Natural killer cell (primary cell): Measurements from ENCODE around the gene ISG20. TPM values are rescaled to one million over a fixed set of nuclear protein-coding genes. Genes with fewer than 3 reads are reported as not detected.
"Not testable (repeated sequence)": the region's sequence is repeated elsewhere in the genome, so short reads cannot be mapped to it uniquely, and the experiment has no call there.

Experiments
- ATAC-seq, 3 donors: fragments of 150-1000 bp in 2 of 3; fragments of 200-7000 bp in 1 of 3; cut with Tn5 transposase; 1 replicate in 1 of 3; 2 replicates in 2 of 3; pipeline ENCODE4 v1.10.0; 2021; ENCODE audit warnings: mild to moderate bottlenecking in 2 of 3, moderate library complexity in 2 of 3
- DNase-seq, 2 donors: peaks; one replicate each; pipeline versions ENCODE4 v3.0.0 to v3.0.0-alpha.2; 2013 to 2021; ENCODE audit warnings: mixed read lengths in 1 of 2
- H3K27ac ChIP-seq: one replicate; pipeline ENCODE4 v1.5.1; 2013; ENCODE audit warnings: mild to moderate bottlenecking, low read length
- H3K27me3 ChIP-seq: one replicate; pipeline ENCODE4 v1.6.1; 2013; ENCODE audit warnings: low read length; ENCODE audit not compliant: control insufficient read depth, insufficient read depth
- H3K36me3 ChIP-seq: one replicate; pipeline ENCODE4 v1.6.1; 2013; ENCODE audit warnings: low read length; ENCODE audit not compliant: control insufficient read depth, insufficient read depth
- H3K4me1 ChIP-seq: one replicate; pipeline ENCODE4 v1.6.1; 2013; ENCODE audit warnings: low read length; ENCODE audit not compliant: control insufficient read depth, insufficient read depth
- H3K4me3 ChIP-seq: one replicate; pipeline ENCODE4 v1.5.1; 2013; ENCODE audit warnings: low read length
- H3K9me3 ChIP-seq: one replicate; pipeline ENCODE4 v1.6.1; 2013; ENCODE audit warnings: low read length; ENCODE audit not compliant: control insufficient read depth, insufficient read depth
- H3K27ac Mint-ChIP-seq, 2 donors: one replicate each; pipeline ENCODE4 v1.8.0; 2022; ENCODE audit warnings: mild to moderate bottlenecking in 2 of 2, mixed read lengths in 2 of 2, moderate library complexity in 1 of 2
- H3K27me3 Mint-ChIP-seq, 2 donors: one replicate each; pipeline ENCODE4 v1.8.0; 2022; ENCODE audit warnings: low read depth in 2 of 2, mixed read lengths in 2 of 2
- H3K36me3 Mint-ChIP-seq: one replicate; pipeline ENCODE4 v1.8.0; 2022; ENCODE audit warnings: mixed read lengths
- H3K4me1 Mint-ChIP-seq, 2 donors: one replicate each; pipeline ENCODE4 v1.8.0; 2022; ENCODE audit warnings: mixed read lengths in 2 of 2
- H3K4me3 Mint-ChIP-seq: one replicate; pipeline ENCODE4 v1.8.0; 2022; ENCODE audit warnings: mild to moderate bottlenecking, moderate library complexity, mixed read lengths
- H3K9me3 Mint-ChIP-seq, 2 donors: one replicate each; pipeline ENCODE4 v1.8.0; 2022; ENCODE audit warnings: mixed read lengths in 2 of 2
- CTCF ChIP-seq: fragments of 200-600 bp; IDR thresholded peaks from one replicate; pipeline ENCODE4 v1.8.0; 2022; ENCODE audit warnings: antibody characterized with exemption
- WGBS: methylation state at CpG from one replicate; pipeline ENCODE4 v1.1.7; 2013; ENCODE audit warnings: missing lambda C conversion rate; ENCODE audit not compliant: insufficient coverage; 5-methylcytosine and 5-hydroxymethylcytosine counted together
- intact Hi-C: fragments of 100-400 bp; cut with micrococcal nuclease; formaldehyde crosslinking; loops from one replicate; pipeline ENCODE4 v1.14.2; 2022
- total RNA-seq, 4 donors: library from RNA; stranded (reverse); fragments of 120-200 nt in 1 of 4; gene quantifications; one replicate each; pipeline versions ENCODE4 v1.2.3 to v1.2.4, GENCODE V29; 2013 to 2022

ISG20 gene
- total RNA-seq, 3 donors from 2014 or later (not counting 1 experiment from before 2014, with no cell fraction given) = 80.6 to 137 (median 116) TPM

- H3K36me3 ChIP-seq = peaks cover 32% of the 10 kb centered on the region
- H3K27ac Mint-ChIP-seq = peak overlapping the region; percentile 90 to 97
- peak overlapping the region; percentile 77 for H3K27ac ChIP-seq
- WGBS = 95% methylated on average over 7 of the region's 7 CpGs
- H3K4me3 ChIP-seq = no peak overlapping the region
- H3K27me3 Mint-ChIP-seq = no peaks in the 10 kb centered on the region
- no peaks in the 10 kb centered on the region for H3K9me3 ChIP-seq
- H3K4me1 ChIP-seq = peaks cover 61% of the 10 kb centered on the region
- no peak for TF ChIP-seq CTCF
- H3K4me1 Mint-ChIP-seq = peaks cover 29 to 47% of the 10 kb centered on the region in 2 donors
- no peak overlapping the region for H3K4me3 Mint-ChIP-seq
- intact Hi-C loops = no loop called here
- no peaks in the 10 kb centered on the region for H3K9me3 Mint-ChIP-seq
- ATAC-seq (no peak), DNase-seq (no peak)
- peaks cover 7% of the 10 kb centered on the region for H3K36me3 Mint-ChIP-seq
- no peaks in the 10 kb centered on the region for H3K27me3 ChIP-seq
Observed at GRCh38 chr15:88630798-88631463, 7.9 kb upstream of the ISG20 start.

- no peak for ATAC-seq
- Histone ChIP-seq H3K9me3 (no peaks in the 10 kb centered on the region), H3K4me3 (no peak overlapping the region), H3K4me1 (peaks cover 61% of the 10 kb centered on the region), H3K27ac (no peak overlapping the region), H3K36me3 (peaks cover 27% of the 10 kb centered on the region), H3K27me3 (no peaks in the 10 kb centered on the region)
- intact Hi-C loops = no loop called here
- H3K27me3 Mint-ChIP-seq = no peaks in the 10 kb centered on the region
- H3K4me1 Mint-ChIP-seq = peaks cover 36 to 53% of the 10 kb centered on the region in 2 donors
- whole genome bisulfite sequencing = 95% methylated on average over 12 of the region's 12 CpGs
- no peaks in the 10 kb centered on the region for H3K9me3 Mint-ChIP-seq
- no peak overlapping the region for H3K4me3 Mint-ChIP-seq
- no peak for DNase-seq
- no peak for TF ChIP-seq CTCF
- peaks cover 7% of the 10 kb centered on the region for H3K36me3 Mint-ChIP-seq
- peak overlapping the region; percentile 90 to 97 for H3K27ac Mint-ChIP-seq
Observed at GRCh38 chr15:88631464-88632028, 7.3 kb upstream of the ISG20 start.

- WGBS = 46% methylated on average over 3 of the region's 7 CpGs
- H3K9me3 Mint-ChIP-seq, H3K27me3 Mint-ChIP-seq, H3K27me3 ChIP-seq, H3K4me3 Mint-ChIP-seq, H3K9me3 ChIP-seq, ATAC-seq, H3K36me3 Mint-ChIP-seq, DNase-seq, intact Hi-C loops, H3K27ac ChIP-seq, H3K4me3 ChIP-seq: not testable (repeated sequence)
- H3K4me1 Mint-ChIP-seq = peaks cover 40 to 56% of the 10 kb centered on the region in 2 donors
- H3K36me3 ChIP-seq = peaks cover 25% of the 10 kb centered on the region
- H3K4me1 ChIP-seq = peaks cover 65% of the 10 kb centered on the region
- peak overlapping the region; percentile 78 to 97 for H3K27ac Mint-ChIP-seq
Observed at GRCh38 chr15:88632797-88633196, 6.0 kb upstream of the ISG20 start.

GRCh38 chr15:88634449-88634848 is 4.4 kb upstream of the ISG20 start:
- DNase-seq (no peak), ATAC-seq (no peak)
- intact Hi-C loops = no loop called here
- 79% methylated on average over 2 of the region's 2 CpGs for WGBS
- Histone ChIP-seq H3K4me1 (peaks cover 63% of the 10 kb centered on the region), H3K4me3 (no peak overlapping the region), H3K27ac (peak overlapping the region; percentile 96), H3K27me3 (no peaks in the 10 kb centered on the region), H3K9me3 (no peaks in the 10 kb centered on the region), H3K36me3 (peaks cover 13% of the 10 kb centered on the region)
- H3K36me3 Mint-ChIP-seq = peaks cover 6% of the 10 kb centered on the region
- peaks cover 52 to 56% of the 10 kb centered on the region in 2 donors for H3K4me1 Mint-ChIP-seq
- no peaks in the 10 kb centered on the region for H3K27me3 Mint-ChIP-seq
- TF ChIP-seq CTCF = no peak
- no peak overlapping the region for H3K4me3 Mint-ChIP-seq
- peak overlapping the region; percentile 97 to 98 for H3K27ac Mint-ChIP-seq
- H3K9me3 Mint-ChIP-seq = no peaks in the 10 kb centered on the region
